WTC11 (cell line): Measurements from ENCODE around the gene MEGF10.

Source experiments
- CTCF ChIP-seq: fragments of 200-600 bp; IDR thresholded peaks from 2 replicates; pipeline ENCODE4 v1.8.0; 2022; ENCODE audit warnings: antibody characterized with exemption
- SMAD4 ChIP-seq: sonication (generic); formaldehyde crosslinking; IDR thresholded peaks from 2 replicates; pipeline ENCODE4 v1.8.0; 2022; ENCODE audit warnings: mild to moderate bottlenecking, missing genetic modification reagents
- ZNF512 ChIP-seq: sonication (generic); formaldehyde crosslinking; IDR thresholded peaks from 2 replicates; pipeline ENCODE4 v1.8.1; 2022; ENCODE audit warnings: missing genetic modification reagents, borderline replicate concordance

GRCh38 chr5:127367029-127367428, 76.4 kb downstream of the MEGF10 start:
- TF ChIP-seq SMAD4 (CRISPR knock-in tag) (no peak), ZNF512 (CRISPR knock-in tag) (no peak), CTCF (no peak)
